ENCODE results near the gene TMA7B. TPM values are rescaled to one million over a fixed set of nuclear protein-coding genes. Genes with fewer than 3 reads are reported as not detected.

Gene TMA7B
- total RNA-seq, 1 donor from 2014 or later = 1.7 TPM

DNA sequence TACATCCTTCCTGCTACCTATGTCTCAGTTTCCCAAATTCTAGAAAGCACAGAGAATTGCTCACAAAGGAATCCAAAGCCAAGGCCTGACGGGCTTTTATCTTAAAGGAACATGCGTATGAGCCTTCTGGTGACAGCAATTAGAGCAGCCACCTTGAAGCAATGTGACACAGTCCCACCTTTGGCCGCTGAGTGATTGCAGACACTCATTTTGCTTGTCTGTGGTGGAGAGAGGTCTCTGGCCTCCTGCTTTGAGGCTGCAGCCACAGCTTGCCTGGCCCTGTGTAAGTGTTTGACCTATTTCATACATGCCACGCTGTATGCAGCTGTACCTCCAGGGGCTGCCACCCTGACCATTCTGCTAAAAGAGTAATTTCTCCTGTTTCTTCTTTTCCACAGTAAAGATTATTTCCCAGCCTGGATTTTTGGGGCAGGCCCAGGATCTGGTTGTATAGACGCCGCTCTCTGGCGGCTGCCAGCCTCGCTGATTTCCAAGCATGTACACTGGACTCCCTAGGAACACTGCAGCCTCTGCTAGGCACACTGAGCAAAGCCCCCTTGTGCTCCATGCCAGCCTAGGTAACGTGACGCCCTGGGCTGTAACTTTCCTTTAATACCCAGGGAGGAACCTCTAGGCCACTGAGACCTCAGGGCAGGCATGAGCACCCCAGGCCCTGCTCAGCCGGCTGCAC, 1.1 kb upstream of the TMA7B start:
- Histone ChIP-seq H3K27ac (no peak overlapping the region), H3K9me3 (no peaks in the 10 kb centered on the region), H3K4me1 (no peaks in the 10 kb centered on the region), H3K4me3 (no peak overlapping the region), H3K27me3 (no peaks in the 10 kb centered on the region), H3K36me3 (no peaks in the 10 kb centered on the region)
- intact Hi-C loops (cut with DNase I) = no loop called here
- TF ChIP-seq CTCF (IDR thresholded peaks at IDR 0.05) (no peak), POLR2AphosphoS5 (IDR thresholded peaks at IDR 0.05; ENCODE audit: insufficient read depth in 1 of 2, low read depth in 1 of 2) (no peak), POLR2A (IDR thresholded peaks at IDR 0.05) (no peak)
- DNase-seq (ENCODE audit: extremely low spot score in 2 of 2) = no peak

GRCh38 chr22:39960791-39961746, 872 bp downstream of the TMA7B start:
- DNase-seq (ENCODE audit: extremely low spot score in 2 of 2) = no peak
- intact Hi-C loops (cut with DNase I) = no loop called here
- Histone ChIP-seq H3K36me3 (no peaks in the 10 kb centered on the region), H3K4me1 (no peaks in the 10 kb centered on the region), H3K9me3 (no peaks in the 10 kb centered on the region), H3K27ac (no peak overlapping the region), H3K27me3 (no peaks in the 10 kb centered on the region), H3K4me3 (no peak overlapping the region)
- TF ChIP-seq POLR2A (IDR thresholded peaks at IDR 0.05) = no peak
- no peak for TF ChIP-seq POLR2AphosphoS5 (IDR thresholded peaks at IDR 0.05; ENCODE audit: insufficient read depth in 1 of 2, low read depth in 1 of 2)
- no peak for TF ChIP-seq CTCF (IDR thresholded peaks at IDR 0.05)

- no peak for DNase-seq (ENCODE audit: extremely low spot score in 2 of 2)
- no peaks in the 10 kb centered on the region for H3K27me3 ChIP-seq
- H3K27ac ChIP-seq = no peak overlapping the region
- no peaks in the 10 kb centered on the region for H3K9me3 ChIP-seq
- TF ChIP-seq POLR2AphosphoS5 (IDR thresholded peaks at IDR 0.05; ENCODE audit: insufficient read depth in 1 of 2, low read depth in 1 of 2) = no peak
- no peak for TF ChIP-seq POLR2A (IDR thresholded peaks at IDR 0.05)
- no peak for TF ChIP-seq CTCF (IDR thresholded peaks at IDR 0.05)
- no peak overlapping the region for H3K4me3 ChIP-seq
- H3K4me1 ChIP-seq = no peaks in the 10 kb centered on the region
- intact Hi-C loops (cut with DNase I) = no loop called here
- no peaks in the 10 kb centered on the region for H3K36me3 ChIP-seq
Observed at GRCh38 chr22:39962071-39962470, 1.9 kb downstream of the TMA7B start.

GRCh38 chr22:39965748-39966147, 5.6 kb downstream of the TMA7B start:
- no peak for DNase-seq (ENCODE audit: extremely low spot score in 2 of 2)
- Histone ChIP-seq H3K27me3 (no peaks in the 10 kb centered on the region), H3K36me3 (no peaks in the 10 kb centered on the region), H3K9me3 (no peaks in the 10 kb centered on the region), H3K4me3 (no peak overlapping the region), H3K4me1 (no peaks in the 10 kb centered on the region), H3K27ac (no peak overlapping the region)
- intact Hi-C loops (cut with DNase I) = no loop called here
- TF ChIP-seq POLR2A (IDR thresholded peaks at IDR 0.05) (no peak), POLR2AphosphoS5 (IDR thresholded peaks at IDR 0.05; ENCODE audit: insufficient read depth in 1 of 2, low read depth in 1 of 2) (no peak), CTCF (IDR thresholded peaks at IDR 0.05) (no peak)
